Naive B cell (primary cell): ENCODE results near the gene RABIF. TPM values are rescaled to one million over a fixed set of nuclear protein-coding genes. Genes with fewer than 3 reads are reported as not detected.
A peak's percentile ranks its signal among the peaks of the same experiment; 100 is the strongest.
"Not testable (repeated sequence)": the region's sequence is repeated elsewhere in the genome, so short reads cannot be mapped to it uniquely, and the experiment has no call there.

ENCODE experiments used
- ATAC-seq, 2 donors: fragments of 150-1000 bp; cut with Tn5 transposase; 2 replicates each; pipeline ENCODE4 v1.10.0; 2021; ENCODE audit warnings: low read depth in 2 of 2, mild to moderate bottlenecking in 2 of 2, moderate library complexity in 2 of 2
- DNase-seq: peaks from one replicate; pipeline ENCODE4 v3.0.0; 2022
- H3K27ac Mint-ChIP-seq, 6 donors: one replicate each; pipeline ENCODE4 v1.8.0; 2020 to 2022; ENCODE audit warnings: mild to moderate bottlenecking in 6 of 6, mixed read lengths in 6 of 6, moderate library complexity in 5 of 6, inconsistent platforms in 2 of 6
- H3K27me3 Mint-ChIP-seq, 3 donors: one replicate each; pipeline ENCODE4 v1.8.0; 2021 to 2022; ENCODE audit warnings: mixed read lengths in 3 of 3, mild to moderate bottlenecking in 1 of 3
- H3K36me3 Mint-ChIP-seq, 2 donors: one replicate each; pipeline ENCODE4 v1.8.0; 2020 to 2022; ENCODE audit warnings: mixed read lengths in 2 of 2, inconsistent platforms in 1 of 2, mild to moderate bottlenecking in 1 of 2
- H3K4me1 Mint-ChIP-seq, 3 donors: one replicate each; pipeline ENCODE4 v1.8.0; 2020 to 2022; ENCODE audit warnings: mixed read lengths in 3 of 3, inconsistent platforms in 1 of 3, mild to moderate bottlenecking in 1 of 3, moderate library complexity in 1 of 3
- H3K4me3 Mint-ChIP-seq, 8 donors: one replicate each; pipeline ENCODE4 v1.8.0; 2020 to 2022; ENCODE audit warnings: mild to moderate bottlenecking in 8 of 8, mixed read lengths in 8 of 8, moderate library complexity in 8 of 8, inconsistent platforms in 2 of 8
- H3K9me3 Mint-ChIP-seq, 7 donors: one replicate each; pipeline ENCODE4 v1.8.0; 2020 to 2022; ENCODE audit warnings: mixed read lengths in 7 of 7, mild to moderate bottlenecking in 5 of 7, inconsistent platforms in 2 of 7, moderate library complexity in 1 of 7
- polyA plus RNA-seq, 6 donors: library from polyadenylated mRNA; unstranded; fragments of 300-500 nt; fragmentation: Illumina TruSeq; gene quantifications; one replicate each; pipeline ENCODE4 v1.2.3, GENCODE V29; 2021; ENCODE audit warnings: low read depth in 6 of 6

RABIF gene
- 10 to 100 TPM; 13.9 to 25.0 (median 19.1) TPM for polyA plus RNA-seq

GRCh38 chr1:202888531-202889360 lies at the start of gene RABIF:
TSS of gene RABIF (minus strand) at chr1:202889149. CDS start at chr1:202889098, 51 bp downstream.
- ATAC-seq (peak; percentile 88), DNase-seq (peak; percentile 96)
- H3K27ac Mint-ChIP-seq, result peak within 1 kb of the TSS; percentile 89 to 99 (median 98)
- H3K36me3 Mint-ChIP-seq, result peaks cover 10 to 13% of the 10 kb centered on the region in 2 donors
- H3K4me1 Mint-ChIP-seq, result peaks cover 6 to 21% (median 19%) of the 10 kb centered on the region in 3 donors
- no peaks in the 10 kb centered on the region for H3K27me3 Mint-ChIP-seq
- no peaks in the 10 kb centered on the region for H3K9me3 Mint-ChIP-seq
- peak within 1 kb of the TSS; percentile 81 to 100 (median 97) for H3K4me3 Mint-ChIP-seq

GRCh38 chr1:202938287-202938925 lies 49.5 kb upstream of the RABIF start:
- H3K27ac Mint-ChIP-seq, result no peak overlapping the region
- ATAC-seq (no peak), DNase-seq (no peak)
- no peaks in the 10 kb centered on the region for H3K9me3 Mint-ChIP-seq
- H3K4me3 Mint-ChIP-seq, result no peak overlapping the region
- H3K4me1 Mint-ChIP-seq, result peaks cover 0 to 9% (median 3%) of the 10 kb centered on the region in 3 donors
- peaks cover 4 to 19% of the 10 kb centered on the region in 2 donors for H3K36me3 Mint-ChIP-seq
- H3K27me3 Mint-ChIP-seq, result peaks cover 0 to 13% (median 0%) of the 10 kb centered on the region in 3 donors

GRCh38 chr1:202936409-202936808 lies 47.5 kb upstream of the RABIF start:
- not testable (repeated sequence) for H3K4me1 Mint-ChIP-seq, DNase-seq, H3K36me3 Mint-ChIP-seq, H3K4me3 Mint-ChIP-seq, H3K27ac Mint-ChIP-seq, ATAC-seq, H3K9me3 Mint-ChIP-seq
- peaks cover 0 to 18% (median 0%) of the 10 kb centered on the region in 3 donors for H3K27me3 Mint-ChIP-seq

GRCh38 chr1:202935844-202936243 lies 46.9 kb upstream of the RABIF start:
- Mint-ChIP-seq H3K9me3 (peaks cover 0 to 5% (median 2%) of the 10 kb centered on the region in 7 donors), H3K4me3 (no peak overlapping the region), H3K27ac (no peak overlapping the region), H3K27me3 (peaks cover 0 to 18% (median 0%) of the 10 kb centered on the region in 3 donors), H3K4me1 (peaks cover 0 to 9% (median 3%) of the 10 kb centered on the region in 3 donors), H3K36me3 (peaks cover 0 to 5% of the 10 kb centered on the region in 2 donors)
- DNase-seq, result no peak
- no peak for ATAC-seq

- Mint-ChIP-seq H3K4me3 (no peak overlapping the region), H3K4me1 (peaks cover 0 to 9% (median 3%) of the 10 kb centered on the region in 3 donors), H3K36me3 (peaks cover 0 to 5% of the 10 kb centered on the region in 2 donors), H3K27ac (no peak overlapping the region), H3K9me3 (peaks cover 0 to 5% (median 2%) of the 10 kb centered on the region in 7 donors), H3K27me3 (peaks cover 0 to 18% (median 0%) of the 10 kb centered on the region in 3 donors)
- no peak for DNase-seq
- no peak for ATAC-seq
These were observed 45.8 kb upstream of the RABIF start for GRCh38 chr1:202934755-202935154.

- ATAC-seq (no peak), DNase-seq (no peak)
- Mint-ChIP-seq H3K9me3 (peaks cover 0 to 5% (median 2%) of the 10 kb centered on the region in 7 donors), H3K36me3 (peaks cover 0 to 5% of the 10 kb centered on the region in 2 donors), H3K4me1 (peaks cover 0 to 9% (median 3%) of the 10 kb centered on the region in 3 donors), H3K27me3 (peaks cover 0 to 18% (median 0%) of the 10 kb centered on the region in 3 donors), H3K4me3 (peak overlapping the region in 1 of 8 donors; percentile 16), H3K27ac (peak overlapping the region in 1 of 6 donors; percentile 10)
These were observed 43.5 kb upstream of the RABIF start for GRCh38 chr1:202932476-202932875.

GRCh38 chr1:202926581-202927491 lies 37.9 kb upstream of the RABIF start, which contains the start of gene KLHL12:
TSS of gene KLHL12 (minus strand) at chr1:202927234. CDS start at chr1:202925162, 2,072 bp downstream.
- no peaks in the 10 kb centered on the region for H3K9me3 Mint-ChIP-seq
- peak; percentile 92 for ATAC-seq
- H3K27ac Mint-ChIP-seq, result peak within 1 kb of the TSS; percentile 94 to 98 (median 97)
- DNase-seq, result peak; percentile 94
- H3K36me3 Mint-ChIP-seq, result no peaks in the 10 kb centered on the region
- no peaks in the 10 kb centered on the region for H3K27me3 Mint-ChIP-seq
- H3K4me1 Mint-ChIP-seq, result peaks cover 12 to 30% (median 20%) of the 10 kb centered on the region in 3 donors
- peak within 1 kb of the TSS; percentile 92 to 98 (median 97) for H3K4me3 Mint-ChIP-seq

- Mint-ChIP-seq H3K4me1 (peaks cover 12 to 30% (median 20%) of the 10 kb centered on the region in 3 donors), H3K9me3 (no peaks in the 10 kb centered on the region), H3K27ac (peak overlapping the region in 1 of 6 donors; percentile 64), H3K27me3 (no peaks in the 10 kb centered on the region), H3K36me3 (no peaks in the 10 kb centered on the region), H3K4me3 (no peak overlapping the region)
- DNase-seq, result no peak
- ATAC-seq, result no peak
These were observed 34.6 kb upstream of the RABIF start for GRCh38 chr1:202923533-202923932.

GRCh38 chr1:202919615-202920014 lies 30.7 kb upstream of the RABIF start:
- Mint-ChIP-seq H3K9me3 (no peaks in the 10 kb centered on the region), H3K4me3 (no peak overlapping the region), H3K27ac (peak overlapping the region in 1 of 6 donors; percentile 49), H3K4me1 (peaks cover 0 to 14% (median 9%) of the 10 kb centered on the region in 3 donors), H3K27me3 (no peaks in the 10 kb centered on the region), H3K36me3 (peaks cover 8 to 10% of the 10 kb centered on the region in 2 donors)
- no peak for ATAC-seq
- DNase-seq, result no peak

- Mint-ChIP-seq H3K9me3 (no peaks in the 10 kb centered on the region), H3K27ac (no peak overlapping the region), H3K4me3 (no peak overlapping the region), H3K36me3 (peaks cover 38 to 42% of the 10 kb centered on the region in 2 donors), H3K27me3 (no peaks in the 10 kb centered on the region), H3K4me1 (peaks cover 0 to 7% (median 0%) of the 10 kb centered on the region in 3 donors)
- DNase-seq (no peak), ATAC-seq (no peak)
These were observed 26.2 kb upstream of the RABIF start for GRCh38 chr1:202915146-202915545.

- H3K9me3 Mint-ChIP-seq, H3K4me1 Mint-ChIP-seq, H3K27me3 Mint-ChIP-seq, ATAC-seq, H3K4me3 Mint-ChIP-seq, DNase-seq: not testable (repeated sequence)
- Mint-ChIP-seq H3K27ac (peak overlapping the region in 2 of 6 donors; percentile 64 to 70), H3K36me3 (peaks cover 33 to 48% of the 10 kb centered on the region in 2 donors)
These were observed 23.5 kb upstream of the RABIF start for GRCh38 chr1:202912476-202912875.

GRCh38 chr1:202909494-202909893 lies 20.5 kb upstream of the RABIF start:
- Mint-ChIP-seq H3K9me3 (no peaks in the 10 kb centered on the region), H3K4me3 (no peak overlapping the region), H3K27ac (no peak overlapping the region), H3K36me3 (peaks cover 35 to 44% of the 10 kb centered on the region in 2 donors), H3K27me3 (no peaks in the 10 kb centered on the region), H3K4me1 (peaks cover 0 to 7% (median 0%) of the 10 kb centered on the region in 3 donors)
- DNase-seq, result no peak
- ATAC-seq, result no peak
